Activated gamma-delta T cell (primary cell): ENCODE measurements around the gene MAMDC4.

Experiments
- DNase-seq: peaks from one replicate; lab custom pipeline; 2025; lab: John Stamatoyannopoulos, UW

The MAMDC4 gene

DNA sequence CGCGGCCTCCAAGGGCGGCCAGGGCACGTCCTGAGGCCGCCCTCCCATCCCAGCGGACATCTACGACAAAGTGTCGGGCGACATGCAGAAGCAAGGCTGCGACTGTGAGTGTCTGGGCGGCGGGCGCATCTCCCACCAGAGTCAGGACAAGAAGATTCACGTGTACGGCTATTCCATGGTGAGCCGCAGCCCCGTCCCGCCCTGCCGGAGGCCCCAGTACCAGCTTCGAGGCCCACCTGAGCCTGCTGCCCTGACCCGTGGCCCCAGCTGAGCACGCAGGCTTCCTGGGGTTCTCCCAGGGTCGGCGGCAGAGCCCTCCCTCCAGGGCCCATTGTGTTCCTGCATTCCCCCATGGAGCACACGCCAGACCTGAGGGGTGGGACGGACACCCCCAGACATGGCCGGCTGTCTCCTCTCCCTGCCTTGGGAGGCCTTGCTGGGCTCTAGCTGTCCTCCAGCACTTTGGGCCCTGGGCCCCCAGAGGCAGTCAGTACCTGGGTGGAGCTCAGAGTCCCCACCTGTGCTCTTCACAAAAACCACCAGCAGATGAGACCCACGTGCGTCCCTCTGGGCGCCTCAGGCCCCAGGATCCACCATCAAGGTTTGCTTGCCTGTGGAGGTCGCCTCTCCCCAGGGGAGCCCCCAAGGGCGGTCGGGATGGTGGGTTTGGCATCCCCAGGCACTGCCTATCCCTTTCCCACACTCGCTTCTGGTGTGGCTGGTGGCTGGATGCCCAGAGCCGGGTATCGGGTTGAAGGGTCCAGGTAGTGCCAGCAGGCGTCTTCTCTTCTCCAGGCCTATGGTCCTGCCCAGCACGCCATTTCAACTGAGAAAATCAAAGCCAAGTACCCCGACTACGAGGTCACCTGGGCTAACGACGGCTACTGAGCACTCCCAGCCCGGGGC, 1.9 kb upstream of the MAMDC4 start:
- DNase-seq: no peak

- no peak for DNase-seq
Observed at GRCh38 chr9:136850866-136851775, 1.0 kb upstream of the MAMDC4 start.

DNA sequence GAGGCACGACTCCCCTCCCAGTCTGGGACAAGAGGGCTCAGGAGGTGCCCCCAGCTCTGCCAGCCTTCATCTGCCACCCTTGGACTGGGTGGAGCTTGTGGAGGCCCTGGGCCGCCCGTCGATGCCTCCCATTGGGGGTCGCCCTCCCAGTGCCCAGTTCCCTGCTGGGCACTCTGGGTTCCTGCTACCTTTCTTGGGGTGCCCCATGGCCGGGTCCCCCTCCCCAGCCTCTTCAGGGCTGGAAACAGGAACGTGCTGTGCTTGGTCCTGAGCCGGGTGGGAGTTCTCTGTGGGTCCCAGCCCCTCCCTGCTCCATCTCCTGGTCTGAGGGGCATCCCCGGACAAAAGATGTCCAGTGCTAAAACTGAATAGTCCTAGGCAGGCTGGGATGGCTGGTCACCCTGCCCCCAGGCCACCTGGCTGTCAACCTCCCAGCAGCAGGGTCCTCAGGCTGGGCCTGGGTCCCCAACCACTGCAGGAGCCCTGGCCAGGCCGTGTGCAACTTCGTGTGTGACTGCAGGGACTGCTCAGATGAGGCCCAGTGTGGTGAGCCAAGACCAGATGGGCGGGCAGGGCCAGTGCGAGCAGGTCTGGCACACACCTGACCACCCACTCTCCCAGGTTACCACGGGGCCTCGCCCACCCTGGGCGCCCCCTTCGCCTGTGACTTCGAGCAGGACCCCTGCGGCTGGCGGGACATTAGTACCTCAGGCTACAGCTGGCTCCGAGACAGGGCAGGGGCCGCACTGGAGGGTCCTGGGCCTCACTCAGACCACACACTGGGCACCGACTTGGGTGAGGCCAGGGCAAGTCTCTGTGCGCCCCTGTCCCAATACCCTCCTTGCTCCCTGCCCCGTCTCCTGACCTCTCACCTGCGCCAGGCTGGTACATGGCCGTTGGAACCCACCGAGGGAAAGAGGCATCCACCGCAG, 784 bp downstream of the MAMDC4 start:
- no peak for DNase-seq

DNA sequence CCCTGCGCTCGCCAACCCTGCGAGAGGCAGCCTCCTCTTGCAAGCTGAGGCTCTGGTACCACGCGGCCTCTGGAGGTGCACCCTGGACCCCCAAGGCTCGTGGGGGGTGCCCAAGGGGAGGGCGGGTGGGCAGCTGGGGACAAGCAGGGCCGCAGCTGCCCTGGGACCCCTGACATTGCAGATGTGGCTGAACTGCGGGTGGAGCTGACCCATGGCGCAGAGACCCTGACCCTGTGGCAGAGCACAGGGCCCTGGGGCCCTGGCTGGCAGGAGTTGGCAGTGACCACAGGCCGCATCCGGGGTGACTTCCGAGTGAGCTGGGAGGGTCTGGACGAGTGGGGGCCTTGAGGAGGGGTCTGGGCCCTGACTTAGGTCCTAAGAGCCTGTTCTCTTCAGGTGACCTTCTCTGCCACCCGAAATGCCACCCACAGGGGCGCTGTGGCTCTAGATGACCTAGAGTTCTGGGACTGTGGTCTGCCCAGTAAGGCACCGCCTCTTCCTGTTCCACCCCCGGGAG, 1.5 kb downstream of the MAMDC4 start:
- no peak for DNase-seq

- no peak for DNase-seq
Observed at GRCh38 chr9:136854113-136854841, 2.1 kb downstream of the MAMDC4 start.

DNA sequence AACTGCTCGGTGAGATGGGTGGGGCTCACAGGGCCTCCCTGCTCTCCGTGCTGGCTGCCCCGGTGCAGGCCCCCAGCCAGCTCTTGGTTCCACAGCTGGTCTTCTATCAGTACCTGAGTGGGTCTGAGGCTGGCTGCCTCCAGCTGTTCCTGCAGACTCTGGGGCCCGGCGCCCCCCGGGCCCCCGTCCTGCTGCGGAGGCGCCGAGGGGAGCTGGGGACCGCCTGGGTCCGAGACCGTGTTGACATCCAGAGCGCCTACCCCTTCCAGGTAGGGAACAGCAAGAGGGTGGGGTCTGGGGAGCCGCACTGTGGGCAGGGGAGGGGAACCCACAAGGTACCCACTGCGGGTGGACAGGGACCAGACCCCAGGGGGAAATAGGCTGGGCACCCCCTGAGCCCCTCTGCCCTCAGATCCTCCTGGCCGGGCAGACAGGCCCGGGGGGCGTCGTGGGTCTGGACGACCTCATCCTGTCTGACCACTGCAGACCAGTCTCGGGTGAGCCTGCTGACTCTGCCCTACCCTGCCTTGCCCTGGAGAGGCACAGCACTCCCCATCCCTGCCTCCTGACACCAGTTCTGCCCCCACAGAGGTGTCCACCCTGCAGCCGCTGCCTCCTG, 2.8 kb downstream of the MAMDC4 start:
- no peak for DNase-seq

DNA sequence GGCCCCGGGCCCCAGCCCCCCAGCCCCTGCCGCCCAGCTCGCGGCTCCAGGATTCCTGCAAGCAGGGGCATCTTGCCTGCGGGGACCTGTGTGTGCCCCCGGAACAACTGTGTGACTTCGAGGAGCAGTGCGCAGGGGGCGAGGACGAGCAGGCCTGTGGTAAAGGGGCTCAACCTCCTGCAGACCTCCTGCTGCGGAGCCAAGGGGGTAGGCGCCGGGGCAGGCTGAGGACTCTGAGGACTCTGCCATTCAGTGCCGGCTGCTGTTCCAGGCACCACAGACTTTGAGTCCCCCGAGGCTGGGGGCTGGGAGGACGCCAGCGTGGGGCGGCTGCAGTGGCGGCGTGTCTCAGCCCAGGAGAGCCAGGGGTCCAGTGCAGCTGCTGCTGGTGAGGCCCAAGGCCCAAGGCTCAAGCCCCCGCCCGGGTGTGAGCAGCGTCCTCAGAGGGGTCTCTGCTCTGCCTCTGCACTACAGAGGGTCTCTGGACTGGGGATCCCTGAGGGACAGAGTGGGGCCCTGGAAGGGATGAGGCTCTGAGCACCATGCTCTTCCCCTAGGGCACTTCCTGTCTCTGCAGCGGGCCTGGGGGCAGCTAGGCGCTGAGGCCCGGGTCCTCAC, 3.4 kb downstream of the MAMDC4 start:
- no peak for DNase-seq

- no peak for DNase-seq
Observed at GRCh38 chr9:136856079-136856476, 3.9 kb downstream of the MAMDC4 start.

DNA sequence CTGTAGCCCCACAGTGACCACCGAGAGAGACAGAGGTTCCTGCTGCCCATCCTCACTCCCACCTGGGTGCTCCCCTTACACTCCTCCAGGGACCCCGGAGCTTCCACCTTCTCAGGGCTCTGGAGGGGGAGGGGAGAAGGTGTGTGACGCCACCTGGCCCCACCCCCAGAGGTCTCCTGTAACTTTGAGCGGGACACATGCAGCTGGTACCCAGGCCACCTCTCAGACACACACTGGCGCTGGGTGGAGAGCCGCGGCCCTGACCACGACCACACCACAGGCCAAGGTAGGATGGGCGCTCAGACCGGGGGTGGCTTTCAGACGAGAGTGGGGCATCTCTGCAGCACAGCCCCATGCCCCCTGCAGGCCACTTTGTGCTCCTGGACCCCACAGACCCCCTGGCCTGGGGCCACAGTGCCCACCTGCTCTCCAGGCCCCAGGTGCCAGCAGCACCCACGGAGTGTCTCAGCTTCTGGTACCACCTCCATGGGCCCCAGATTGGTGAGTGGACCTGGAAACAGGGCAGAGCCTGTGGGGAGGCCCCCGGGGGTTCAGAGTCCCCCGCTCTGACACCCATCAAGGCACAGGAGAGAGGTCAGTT, 4.5 kb downstream of the MAMDC4 start:
- no peak for DNase-seq

GRCh38 chr9:136857166-136857565, 5.0 kb downstream of the MAMDC4 start:
- DNase-seq: no peak

GRCh38 chr9:136857581-136858412, 5.7 kb downstream of the MAMDC4 start:
- no peak for DNase-seq

DNA sequence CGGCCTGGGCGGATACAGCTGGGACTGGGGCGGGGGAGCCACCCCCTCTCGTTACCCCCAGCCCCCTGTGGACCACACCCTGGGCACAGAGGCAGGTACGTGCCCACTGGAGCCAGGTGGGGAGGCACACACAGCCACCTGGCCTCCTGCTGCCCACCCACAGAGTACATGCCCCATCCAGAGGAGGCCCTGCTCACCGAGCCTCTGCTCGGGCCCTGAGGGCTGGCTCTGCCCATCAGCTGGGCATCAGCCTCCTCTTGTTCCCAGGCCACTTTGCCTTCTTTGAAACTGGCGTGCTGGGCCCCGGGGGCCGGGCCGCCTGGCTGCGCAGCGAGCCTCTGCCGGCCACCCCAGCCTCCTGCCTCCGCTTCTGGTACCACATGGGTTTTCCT, 6.3 kb downstream of the MAMDC4 start:
- DNase-seq: no peak

DNA sequence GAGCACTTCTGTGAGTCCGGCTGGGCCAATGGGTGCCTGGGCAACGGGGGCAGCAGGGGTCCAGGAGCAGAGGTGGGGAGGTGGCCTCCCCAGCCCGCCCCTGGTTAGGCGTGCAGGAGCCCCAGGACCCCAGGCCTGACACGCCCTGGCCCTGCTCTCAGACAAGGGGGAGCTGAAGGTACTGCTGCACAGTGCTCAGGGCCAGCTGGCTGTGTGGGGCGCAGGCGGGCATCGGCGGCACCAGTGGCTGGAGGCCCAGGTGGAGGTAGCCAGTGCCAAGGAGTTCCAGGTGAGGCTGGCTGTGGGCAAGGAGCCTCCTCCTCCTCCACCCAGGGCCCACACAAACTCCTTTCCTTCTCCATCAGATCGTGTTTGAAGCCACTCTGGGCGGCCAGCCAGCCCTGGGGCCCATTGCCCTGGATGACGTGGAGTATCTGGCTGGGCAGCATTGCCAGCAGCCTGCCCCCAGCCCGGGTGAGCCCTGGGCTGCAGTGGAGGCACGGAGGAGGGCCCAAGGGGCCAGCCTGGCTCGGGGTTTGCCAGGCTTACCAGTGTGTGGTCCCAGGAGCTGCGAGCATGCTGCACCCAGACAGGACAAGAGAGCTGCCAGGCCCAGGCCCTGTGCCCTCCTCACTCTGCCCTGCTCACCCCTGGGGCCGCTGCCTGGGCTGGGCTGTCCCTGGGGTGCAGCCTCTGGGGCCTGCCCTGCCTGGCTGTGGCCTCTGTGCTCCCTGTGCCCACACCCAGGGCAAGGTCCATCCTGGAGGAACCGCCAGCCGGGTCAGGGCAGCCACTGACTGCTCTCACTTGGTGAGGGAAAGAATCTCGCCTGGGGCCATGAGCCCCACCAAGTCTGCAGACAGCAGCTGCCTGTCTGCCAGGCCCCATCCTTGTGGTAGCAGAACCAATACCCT, 7.0 kb downstream of the MAMDC4 start:
- no peak for DNase-seq

GRCh38 chr9:136860529-136860928, 8.4 kb downstream of the MAMDC4 start:
- no peak for DNase-seq

DNA sequence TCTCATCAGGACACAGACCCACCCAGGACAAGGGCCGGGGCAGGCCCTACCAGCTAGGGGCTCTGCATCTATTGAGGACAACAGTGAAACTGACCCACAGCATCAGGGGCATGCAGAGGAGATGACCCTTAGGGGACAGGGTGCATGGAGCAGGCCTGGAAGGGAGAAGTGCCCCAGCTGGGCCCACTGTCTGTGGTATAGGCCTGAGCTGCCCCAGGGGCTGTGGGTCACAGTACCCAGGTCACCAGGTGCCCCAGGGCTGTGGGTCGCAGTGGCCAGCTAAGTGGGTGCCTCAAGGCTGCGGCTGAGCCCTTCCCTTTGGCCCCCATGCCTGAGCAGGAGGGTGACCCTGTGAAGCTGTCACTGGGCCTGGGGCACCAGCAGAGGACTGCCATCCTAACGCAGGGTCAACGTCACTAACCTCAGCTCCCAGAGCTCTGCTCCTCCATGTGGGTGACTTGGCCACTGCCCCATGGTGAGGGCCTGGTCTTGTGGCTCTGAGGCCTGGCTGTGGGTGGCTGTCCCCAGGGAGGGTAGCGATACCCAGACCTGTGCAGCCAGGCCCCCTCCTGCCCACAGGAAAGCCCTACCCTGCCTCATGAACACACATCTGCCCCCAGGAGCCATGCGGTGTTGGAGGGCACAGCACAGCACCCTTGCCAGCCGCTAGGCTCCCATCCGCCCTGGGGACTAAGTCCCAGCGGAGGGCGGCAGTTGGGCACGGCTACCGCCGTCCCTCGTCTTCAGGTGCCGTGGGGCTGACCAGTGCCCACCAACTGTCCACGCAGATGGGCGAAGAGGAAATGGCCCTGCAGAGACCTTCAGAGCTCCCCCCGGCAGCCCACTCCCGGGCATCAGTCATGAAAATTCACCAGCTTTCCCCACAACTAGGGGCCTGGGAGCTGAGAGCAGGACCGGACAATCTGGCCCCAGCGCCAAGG, 9.1 kb downstream of the MAMDC4 start:
- DNase-seq: no peak

DNA sequence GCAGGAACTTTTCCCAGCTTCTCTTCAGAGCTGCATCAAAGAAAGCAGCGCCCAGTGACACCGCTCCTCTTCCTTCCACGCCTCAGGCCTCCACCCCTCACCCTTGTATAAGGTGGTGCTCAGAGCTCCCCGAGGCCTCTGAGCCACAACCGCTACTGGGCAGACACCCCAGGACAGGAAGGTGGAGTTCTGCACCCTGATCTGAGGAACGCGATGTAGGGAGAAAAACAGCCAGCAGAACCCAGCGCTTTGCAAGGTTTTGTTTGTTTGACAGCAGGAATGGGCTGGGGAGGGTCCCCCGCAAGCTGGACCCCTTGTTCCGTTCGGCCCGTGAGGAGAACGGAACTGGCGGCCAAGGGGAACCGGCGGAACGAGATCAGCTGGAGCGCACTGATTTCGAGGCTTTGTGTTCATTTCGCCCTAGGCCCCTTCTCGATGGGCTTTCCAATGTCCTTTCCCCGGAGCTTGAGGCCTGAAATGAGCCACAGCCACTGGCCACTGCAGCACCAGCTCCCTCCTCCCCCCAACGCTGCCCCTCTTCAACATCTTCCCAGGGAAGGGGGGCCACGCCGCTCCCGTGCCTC, 9.8 kb downstream of the MAMDC4 start:
- no peak for DNase-seq
